PC-3 (cell line): Measurements from ENCODE around the gene HKDC1. TPM values are rescaled to one million over a fixed set of nuclear protein-coding genes. Genes with fewer than 3 reads are reported as not detected.

ENCODE experiments used
- ATAC-seq: fragments of 200-7000 bp; cut with Tn5 transposase; 2 replicates; pipeline ENCODE4 v1.9.1; 2020; ENCODE audit warnings: mild to moderate bottlenecking, moderate library complexity
- BruUV-seq: library from RNA; stranded (reverse); fragments of 400-500 nt; replicated peaks from 2 replicates; lab custom pipeline; 2021; lab: Mats Ljungman, UMichigan
- CTCF ChIA-PET: fragments of 300-600 bp; sonication (Branson Sonifier 250); formaldehyde crosslinking; loops from one replicate; lab custom pipeline; 2022; ENCODE audit warnings: antibody characterized with exemption; lab: Charles Lee
- POLR2A ChIA-PET: fragments of 300-600 bp; sonication (Branson Sonifier 250); formaldehyde crosslinking; loops from one replicate; lab custom pipeline; 2022; ENCODE audit warnings: antibody characterized with exemption; ENCODE audit not compliant: unreplicated experiment; lab: Charles Lee
- DNase-seq: peaks from one replicate; pipeline ENCODE4 v3.0.0-alpha.2; 2015
- H2AFZ ChIP-seq: fragments of 300-600 bp; sonication (generic); 2 replicates; pipeline ENCODE4 v1.6.0; 2016; ENCODE audit warnings: antibody characterized with exemption, low read length
- H3F3A ChIP-seq: fragments of 300-600 bp; sonication (generic); one replicate; pipeline ENCODE4 v1.6.0; 2017; ENCODE audit warnings: antibody characterized with exemption, low read length, control low read depth, mild to moderate bottlenecking; ENCODE audit not compliant: unreplicated experiment
- H3K27ac ChIP-seq: fragments of 300-600 bp; sonication (generic); 2 replicates; pipeline ENCODE4 v1.5.1; 2016; ENCODE audit warnings: mild to moderate bottlenecking, low read length
- H3K27me3 ChIP-seq: fragments of 300-600 bp; sonication (generic); 2 replicates; pipeline ENCODE4 v1.6.1; 2016; ENCODE audit warnings: low read length, mixed read lengths
- H3K36me3 ChIP-seq: fragments of 300-600 bp; sonication (generic); 2 replicates; pipeline ENCODE4 v1.6.1; 2016; ENCODE audit warnings: low read depth, mixed run types, low read length, mixed read lengths
- H3K4me1 ChIP-seq: fragments of 300-600 bp; sonication (generic); 2 replicates; pipeline ENCODE4 v1.5.1; 2016; ENCODE audit warnings: low read length; ENCODE audit not compliant: insufficient read depth
- H3K4me2 ChIP-seq: fragments of 300-600 bp; sonication (generic); 2 replicates; pipeline ENCODE4 v1.6.0; 2016; ENCODE audit warnings: low read length
- H3K4me3 ChIP-seq: fragments of 300-600 bp; sonication (generic); 2 replicates; pipeline ENCODE4 v1.5.1; 2016; ENCODE audit warnings: mild to moderate bottlenecking, low read length, mixed read lengths
- H3K79me2 ChIP-seq: fragments of 300-600 bp; sonication (generic); 2 replicates; pipeline ENCODE4 v1.6.1; 2017; ENCODE audit warnings: low read length, mixed read lengths
- H3K9ac ChIP-seq: fragments of 300-600 bp; sonication (generic); 2 replicates; pipeline ENCODE4 v1.6.0; 2016; ENCODE audit warnings: mild to moderate bottlenecking, low read length
- H3K9me2 ChIP-seq: fragments of 300-600 bp; sonication (generic); replicated peaks from 2 replicates; pipeline ENCODE4 v1.6.1; 2016; ENCODE audit warnings: mixed run types, low read length, mixed read lengths
- H3K9me3 ChIP-seq: fragments of 300-600 bp; sonication (generic); 2 replicates; pipeline ENCODE4 v1.6.1; 2016; ENCODE audit warnings: low read length, mixed read lengths
- H4K20me1 ChIP-seq: fragments of 300-600 bp; sonication (generic); 2 replicates; pipeline ENCODE4 v1.6.1; 2016; ENCODE audit warnings: low read length, mixed read lengths
- EZH2 ChIP-seq: fragments of 300-600 bp; sonication (generic); IDR thresholded peaks from one replicate; pipeline ENCODE4 v1.6.1; 2017; ENCODE audit warnings: antibody characterized with exemption, mild to moderate bottlenecking, low read length; ENCODE audit not compliant: unreplicated experiment
- EZH2phosphoT487 ChIP-seq: fragments of 300-600 bp; sonication (generic); IDR thresholded peaks from 2 replicates; pipeline ENCODE4 v1.6.1; 2018; ENCODE audit warnings: mild to moderate bottlenecking, antibody characterized with exemption, low read length, borderline replicate concordance
- intact Hi-C: fragments of 100-400 bp; cut with micrococcal nuclease; formaldehyde crosslinking; loops from 2 replicates; pipeline ENCODE4 v1.9.0; 2023
- total RNA-seq: library from RNA; depleted of rRNA; stranded (reverse); fragments of >200 nt; gene quantifications from 2 replicates; pipeline ENCODE4 v1.2.3, GENCODE V29; 2014
- TF ChIP-seq, protein P1 (sequence below): fragments of 300-600 bp; sonication (generic); conservative IDR thresholded peaks from 2 replicates; pipeline ENCODE4 v1.5.1; 2017; ENCODE audit warnings: antibody characterized with exemption, low read depth, mild to moderate bottlenecking, low read length

The HKDC1 gene
- total RNA-seq, 1 experiment from 2014 or later: 0.44 TPM

DNA sequence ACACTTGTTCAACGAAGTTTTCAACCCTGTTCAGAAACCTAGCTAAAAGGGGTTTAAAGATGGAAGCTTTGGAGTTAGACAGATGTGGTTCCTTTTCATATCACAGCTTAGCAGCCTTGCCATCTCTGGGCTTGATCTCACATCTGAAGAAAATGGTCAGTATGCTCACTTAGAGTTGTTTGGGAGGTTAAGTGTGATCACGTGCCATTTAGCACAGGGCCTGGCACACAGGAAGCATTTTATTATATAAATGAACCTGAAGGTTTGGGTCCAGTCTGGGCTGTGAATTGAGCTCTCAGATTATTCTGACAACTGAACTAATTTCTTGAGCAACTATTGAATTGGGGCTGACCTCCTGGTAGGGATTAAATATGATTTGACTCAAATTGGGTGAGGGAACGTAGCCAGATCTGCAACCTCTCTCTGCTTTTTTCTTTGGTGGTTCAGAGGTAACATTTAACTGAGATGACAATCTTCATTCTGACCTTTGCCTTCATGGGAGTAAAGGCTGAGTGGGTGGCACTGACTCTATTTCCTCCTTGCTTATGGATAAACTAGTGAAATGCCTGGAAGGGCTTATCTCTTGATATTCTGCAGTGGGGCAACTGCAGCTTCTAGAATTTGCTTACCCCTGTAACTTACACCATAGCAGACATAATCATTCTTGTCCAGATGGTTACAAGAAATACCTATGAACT is 10.2 kb upstream of the HKDC1 start:
- H3K27ac ChIP-seq: no peak overlapping the region
- H4K20me1 ChIP-seq: no peaks in the 10 kb centered on the region
- DNase-seq (no peak), ATAC-seq (no peak)
- H3K4me1 ChIP-seq: no peaks in the 10 kb centered on the region
- ChIA-PET POLR2A (no interaction called here), CTCF (no interaction called here)
- TF ChIP-seq EZH2: no peak
- TF ChIP-seq EZH2phosphoT487: no peak
- TF ChIP-seq, protein P1, sequence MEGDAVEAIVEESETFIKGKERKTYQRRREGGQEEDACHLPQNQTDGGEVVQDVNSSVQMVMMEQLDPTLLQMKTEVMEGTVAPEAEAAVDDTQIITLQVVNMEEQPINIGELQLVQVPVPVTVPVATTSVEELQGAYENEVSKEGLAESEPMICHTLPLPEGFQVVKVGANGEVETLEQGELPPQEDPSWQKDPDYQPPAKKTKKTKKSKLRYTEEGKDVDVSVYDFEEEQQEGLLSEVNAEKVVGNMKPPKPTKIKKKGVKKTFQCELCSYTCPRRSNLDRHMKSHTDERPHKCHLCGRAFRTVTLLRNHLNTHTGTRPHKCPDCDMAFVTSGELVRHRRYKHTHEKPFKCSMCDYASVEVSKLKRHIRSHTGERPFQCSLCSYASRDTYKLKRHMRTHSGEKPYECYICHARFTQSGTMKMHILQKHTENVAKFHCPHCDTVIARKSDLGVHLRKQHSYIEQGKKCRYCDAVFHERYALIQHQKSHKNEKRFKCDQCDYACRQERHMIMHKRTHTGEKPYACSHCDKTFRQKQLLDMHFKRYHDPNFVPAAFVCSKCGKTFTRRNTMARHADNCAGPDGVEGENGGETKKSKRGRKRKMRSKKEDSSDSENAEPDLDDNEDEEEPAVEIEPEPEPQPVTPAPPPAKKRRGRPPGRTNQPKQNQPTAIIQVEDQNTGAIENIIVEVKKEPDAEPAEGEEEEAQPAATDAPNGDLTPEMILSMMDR: no peak
- no peaks in the 10 kb centered on the region for H3K27me3 ChIP-seq
- H3K79me2 ChIP-seq: no peaks in the 10 kb centered on the region
- H3K4me2 ChIP-seq: no peak overlapping the region
- peaks cover 40% of the 10 kb centered on the region for H3K36me3 ChIP-seq
- intact Hi-C loops: no loop called here
- no peaks in the 10 kb centered on the region for H3K9me2 ChIP-seq
- no peak overlapping the region for H2AFZ ChIP-seq
- H3F3A ChIP-seq: no peaks in the 10 kb centered on the region
- no peak overlapping the region for H3K4me3 ChIP-seq
- no peak overlapping the region for H3K9ac ChIP-seq
- BruUV-seq: TSS peak; percentile 4
- H3K9me3 ChIP-seq: no peaks in the 10 kb centered on the region

DNA sequence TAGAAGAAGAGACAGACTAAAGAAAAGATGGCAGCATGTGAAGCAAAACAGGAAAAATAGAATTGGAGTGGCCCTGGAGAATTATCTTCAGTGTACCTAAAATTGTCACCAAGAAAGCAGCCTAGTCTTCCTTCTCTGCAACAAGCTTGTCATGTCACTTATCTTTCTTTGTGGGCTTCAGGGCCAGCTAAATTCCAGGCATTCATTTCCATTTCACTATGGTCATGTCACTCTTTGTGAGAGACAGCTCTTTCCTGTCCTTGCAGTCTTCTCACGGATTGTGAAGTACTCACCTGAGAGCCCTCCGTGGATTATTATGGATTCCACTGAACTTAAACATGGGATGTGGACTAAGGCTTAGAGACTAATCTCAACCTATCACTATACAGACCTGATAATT is 9.0 kb upstream of the HKDC1 start:
- ChIA-PET CTCF (no interaction called here), POLR2A (no interaction called here)
- DNase-seq (no peak), ATAC-seq (no peak; the same call in 1 of the 2 replicates)
- no peak overlapping the region for H3K9ac ChIP-seq
- no peak for TF ChIP-seq EZH2phosphoT487
- TF ChIP-seq, protein P1: no peak
- TF ChIP-seq EZH2: no peak
- BruUV-seq: no TSS peak
- H3K4me3 ChIP-seq: no peak overlapping the region
- no peaks in the 10 kb centered on the region for H3K9me3 ChIP-seq
- no peak overlapping the region for H2AFZ ChIP-seq
- no peaks in the 10 kb centered on the region for H3K27me3 ChIP-seq
- no peaks in the 10 kb centered on the region for H4K20me1 ChIP-seq
- peaks cover 31% of the 10 kb centered on the region for H3K36me3 ChIP-seq
- no peaks in the 10 kb centered on the region for H3K79me2 ChIP-seq
- H3K4me1 ChIP-seq: peaks cover 5% of the 10 kb centered on the region; the same call in 1 of the 2 replicates
- intact Hi-C loops: no loop called here
- H3K9me2 ChIP-seq: no peaks in the 10 kb centered on the region
- H3F3A ChIP-seq: no peaks in the 10 kb centered on the region
- H3K27ac ChIP-seq: no peak overlapping the region
- H3K4me2 ChIP-seq: no peak overlapping the region

DNA sequence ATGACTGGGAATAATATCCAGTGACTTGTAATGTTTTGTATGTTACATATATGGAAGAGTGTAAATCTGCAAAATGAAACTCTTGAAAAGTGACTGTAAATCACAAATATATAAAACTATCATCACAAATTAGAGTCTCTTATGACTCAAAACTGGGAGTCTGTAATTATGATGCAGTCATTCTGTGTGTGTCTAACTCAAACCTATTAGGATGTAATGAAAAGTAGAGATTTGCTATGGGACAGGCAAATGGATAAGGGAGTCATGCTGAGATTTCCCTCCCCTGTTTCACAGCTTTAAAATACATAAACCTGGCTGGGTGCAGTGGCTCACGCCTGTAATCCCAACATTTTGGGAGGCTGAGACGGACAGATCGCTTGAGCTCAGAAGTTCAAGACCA is 8.6 kb upstream of the HKDC1 start:
- Histone ChIP-seq H3K4me2 (no peak overlapping the region), H3K4me3 (no peak overlapping the region), H3K9me3 (no peaks in the 10 kb centered on the region), H3K27me3 (no peaks in the 10 kb centered on the region), H3K27ac (no peak overlapping the region), H3F3A (no peaks in the 10 kb centered on the region), H3K9ac (no peak overlapping the region), H3K79me2 (no peaks in the 10 kb centered on the region), H3K9me2 (no peaks in the 10 kb centered on the region), H2AFZ (no peak overlapping the region), H3K4me1 (peaks cover 5% of the 10 kb centered on the region; the same call in 1 of the 2 replicates), H3K36me3 (peaks cover 28% of the 10 kb centered on the region), H4K20me1 (no peaks in the 10 kb centered on the region)
- intact Hi-C loops: no loop called here
- TF ChIP-seq EZH2phosphoT487 (no peak), EZH2 (no peak)
- TF ChIP-seq, protein P1: no peak
- ChIA-PET POLR2A (no interaction called here), CTCF (no interaction called here)
- BruUV-seq: no TSS peak
- ATAC-seq (no peak; the same call in 1 of the 2 replicates), DNase-seq (no peak)
